HT1080 (cell line): ENCODE data around the gene CEMIP. TPM values are rescaled to one million over a fixed set of nuclear protein-coding genes. Genes with fewer than 3 reads are reported as not detected.
A peak's percentile ranks its signal among the peaks of the same experiment; 100 is the strongest.
"Not testable (repeated sequence)": the region's sequence is repeated elsewhere in the genome, so short reads cannot be mapped to it uniquely, and the experiment has no call there.

Experiments
- DNase-seq: peaks from one replicate; pipeline ENCODE4 v3.0.0-alpha.2; 2015; ENCODE audit warnings: low read depth
- total RNA-seq: library from RNA; depleted of rRNA; stranded (reverse); fragments of >200 nt; shearing (Covaris generic); gene quantifications from 2 replicates; pipeline ENCODE4 v1.2.3, GENCODE V29; 2014

The CEMIP gene
- total RNA-seq, 1 experiment from 2014 or later: 2.3 TPM

DNA sequence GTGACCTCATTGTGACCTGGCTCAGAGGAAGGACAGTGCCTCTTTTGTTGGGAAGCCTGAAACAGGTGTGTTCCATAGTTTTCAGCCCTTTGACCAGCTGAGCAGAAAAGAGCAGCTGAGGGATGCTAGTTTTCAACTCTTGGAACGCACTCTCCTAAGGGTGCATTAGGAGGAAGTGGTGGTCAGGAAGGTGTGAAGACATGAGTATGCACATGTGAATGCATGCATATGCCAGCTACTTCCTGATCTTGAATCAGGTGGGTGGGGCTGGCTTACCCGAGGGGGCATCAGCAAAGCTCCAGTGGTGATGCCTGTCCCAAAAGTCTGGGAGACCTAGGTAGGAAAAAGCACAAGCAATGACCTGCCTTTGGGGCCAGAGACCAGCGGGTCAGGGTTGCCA is 23.3 kb upstream of the CEMIP start:
- DNase-seq: no peak

DNA sequence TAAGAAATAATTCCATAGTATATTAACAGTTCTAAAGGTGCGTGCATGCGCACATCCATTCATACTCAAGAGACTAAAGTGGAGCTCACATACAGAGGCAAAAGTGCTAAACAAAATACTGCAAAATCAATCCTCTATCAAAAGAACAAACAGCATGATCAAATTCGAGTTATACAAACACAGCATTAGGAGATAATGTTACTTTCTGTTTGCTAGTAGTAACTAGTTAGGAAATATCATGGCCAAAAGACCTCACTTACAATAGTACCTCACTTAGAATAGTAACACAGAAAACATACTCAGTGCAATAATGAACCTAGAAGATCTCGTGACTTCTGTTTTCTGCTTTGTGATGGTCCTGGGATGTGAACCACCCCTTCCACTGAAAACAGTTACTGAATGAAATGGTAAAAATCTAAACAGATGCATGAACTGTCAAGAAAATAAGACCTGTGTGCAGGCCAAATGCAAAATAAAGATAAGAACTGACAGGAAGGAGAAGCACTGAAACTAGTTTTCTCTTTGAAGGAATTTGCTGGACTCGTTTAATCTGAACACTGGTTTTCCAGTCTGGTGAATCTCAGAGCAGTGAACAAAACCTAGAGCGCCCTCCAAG is 20.9 kb upstream of the CEMIP start:
- DNase-seq: no peak

DNA sequence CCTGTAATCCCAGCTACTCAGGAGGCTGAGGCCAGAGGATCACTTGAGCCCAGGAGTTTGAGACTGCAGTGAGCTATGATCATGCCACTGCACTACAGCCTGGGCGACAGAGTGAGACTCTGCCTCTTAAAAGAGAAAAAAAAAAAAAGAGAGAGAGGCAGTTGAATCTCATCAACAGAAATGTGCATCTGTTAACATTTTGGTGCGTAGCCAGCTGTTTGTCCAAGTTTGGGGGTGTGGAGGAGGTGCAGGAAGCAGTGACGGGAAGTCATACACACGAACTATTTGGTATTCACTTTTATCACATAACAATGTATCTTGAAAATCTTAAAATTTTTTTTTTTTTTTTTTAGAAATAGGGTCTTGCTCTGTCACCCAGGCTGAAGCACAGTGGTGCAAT is 18.2 kb upstream of the CEMIP start:
- DNase-seq: no peak

DNA sequence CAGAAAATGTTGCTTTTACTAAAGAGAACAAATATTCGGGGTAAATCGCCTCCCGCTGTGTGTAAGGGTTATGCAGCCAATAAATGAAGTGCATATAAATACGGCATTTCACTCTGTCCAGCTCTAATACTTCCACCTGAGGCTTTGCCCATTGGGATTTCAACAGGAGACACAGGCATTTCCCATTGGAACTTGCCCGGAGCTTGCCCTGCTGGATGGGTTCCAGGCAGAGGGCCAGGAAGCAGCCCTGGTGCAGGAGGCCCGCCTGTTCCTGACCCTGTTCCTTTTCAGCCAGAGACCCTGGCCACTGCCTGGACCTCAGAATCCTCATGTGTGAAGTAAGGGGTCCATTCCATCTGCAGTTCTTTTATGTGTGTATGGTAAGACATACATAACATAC is 17.4 kb upstream of the CEMIP start:
- DNase-seq: no peak

DNA sequence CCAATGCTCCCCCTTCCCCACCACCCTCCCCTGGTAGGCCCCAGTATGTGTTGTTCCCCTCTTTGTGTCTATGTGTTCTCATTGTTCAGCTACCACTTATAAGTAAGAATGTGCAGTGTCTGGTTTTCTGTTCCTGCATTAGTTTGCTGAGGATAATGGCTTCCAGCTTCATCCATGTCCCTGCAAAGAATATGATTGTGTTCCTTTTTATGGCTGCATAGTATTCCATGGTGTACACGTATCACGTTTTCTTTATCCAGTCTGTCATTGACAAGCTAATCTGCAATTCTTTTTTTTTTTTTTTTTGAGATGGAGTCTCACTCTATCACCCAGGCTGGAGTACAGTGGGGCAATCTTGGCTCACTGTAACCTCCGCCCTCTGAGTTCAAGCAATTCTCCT is 15.9 kb upstream of the CEMIP start:
- DNase-seq: not testable (repeated sequence)

DNA sequence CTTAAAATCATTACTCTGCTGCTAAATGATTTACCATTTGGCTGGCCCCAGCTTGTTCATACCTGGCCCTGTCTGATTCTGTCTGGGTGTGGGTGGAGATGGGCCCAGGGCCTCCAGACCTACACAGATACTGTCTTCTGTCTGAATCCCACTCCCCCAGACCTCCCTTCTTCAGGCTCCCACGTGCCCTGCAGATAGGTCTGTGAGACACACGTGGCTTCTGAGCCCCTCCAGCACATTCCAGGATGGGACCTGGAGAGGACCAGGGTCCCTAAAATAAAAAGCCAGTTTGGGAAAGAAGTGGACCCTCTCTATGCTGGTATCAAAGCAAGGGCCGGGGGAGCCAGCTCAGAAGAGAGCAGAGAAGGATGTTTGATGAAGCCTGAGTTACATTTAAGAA is 14.6 kb upstream of the CEMIP start:
- DNase-seq: no peak

DNA sequence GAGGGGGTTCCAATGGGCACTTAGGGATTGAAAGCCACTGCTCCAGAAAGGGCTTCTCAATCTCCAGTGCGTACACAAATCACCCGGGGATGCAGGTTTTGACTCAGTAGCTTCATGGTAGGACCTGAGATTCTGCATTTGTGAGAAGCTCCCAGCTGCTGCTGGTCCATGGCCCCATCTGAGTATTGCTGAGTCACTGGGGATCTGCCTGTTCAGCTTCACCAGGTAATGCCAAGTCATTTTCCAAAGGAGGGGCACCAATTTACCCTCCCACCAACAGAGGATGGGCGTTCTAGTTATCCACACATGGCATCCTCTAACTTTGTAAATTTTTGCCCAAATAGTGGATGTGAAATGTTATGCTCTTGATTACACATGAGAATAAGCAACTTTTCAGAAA is 12.9 kb upstream of the CEMIP start:
- no peak for DNase-seq

DNA sequence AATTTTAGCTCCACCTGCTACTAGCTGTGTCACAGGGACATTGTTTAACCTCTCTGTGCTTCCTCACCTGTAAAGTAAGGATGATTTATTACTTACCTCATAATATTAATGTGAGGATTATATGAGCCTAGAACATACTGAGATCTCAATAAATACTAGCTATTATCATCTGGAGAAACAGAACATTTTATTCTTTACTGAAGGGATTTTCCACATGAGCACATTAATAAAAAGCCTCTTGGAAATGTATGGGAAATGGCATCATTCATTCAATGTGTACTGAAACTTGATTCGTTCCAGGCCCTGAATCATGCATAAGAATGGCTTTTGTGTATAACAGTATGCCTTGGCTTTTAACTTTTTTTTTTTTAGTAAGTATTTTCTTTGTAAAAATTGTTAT is 11.0 kb upstream of the CEMIP start:
- no peak for DNase-seq

DNA sequence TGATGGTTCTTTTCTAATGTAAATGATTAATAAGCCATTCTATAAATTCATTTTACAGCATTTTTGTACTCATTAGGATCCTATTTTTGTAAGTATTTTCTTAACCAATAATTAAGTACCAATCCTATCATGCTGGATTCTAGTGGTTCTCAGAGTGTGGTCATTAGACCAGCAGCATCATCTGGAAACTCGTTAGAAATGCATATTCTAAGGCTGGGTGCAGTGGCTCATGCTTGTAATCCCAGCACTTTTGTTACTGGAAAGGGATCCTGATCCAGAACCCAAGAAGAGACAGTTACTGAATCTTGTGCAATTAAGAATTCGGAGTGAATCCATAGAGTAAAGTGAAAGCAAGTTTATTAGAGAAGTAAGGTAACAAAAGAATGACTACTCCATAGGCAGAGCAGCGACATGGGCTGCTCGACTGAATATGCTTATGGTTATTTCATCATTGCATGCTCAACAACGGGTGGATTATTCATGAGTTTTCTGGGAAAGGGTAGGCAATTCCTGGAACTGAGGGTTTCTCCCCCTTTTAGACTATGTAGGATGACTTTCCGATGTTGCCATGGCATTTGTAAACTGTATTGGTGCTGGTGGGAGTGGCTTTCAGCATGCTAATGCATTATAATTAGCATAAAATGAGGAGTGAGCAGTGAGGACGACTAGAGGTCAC is 9.9 kb upstream of the CEMIP start:
- no peak for DNase-seq

DNA sequence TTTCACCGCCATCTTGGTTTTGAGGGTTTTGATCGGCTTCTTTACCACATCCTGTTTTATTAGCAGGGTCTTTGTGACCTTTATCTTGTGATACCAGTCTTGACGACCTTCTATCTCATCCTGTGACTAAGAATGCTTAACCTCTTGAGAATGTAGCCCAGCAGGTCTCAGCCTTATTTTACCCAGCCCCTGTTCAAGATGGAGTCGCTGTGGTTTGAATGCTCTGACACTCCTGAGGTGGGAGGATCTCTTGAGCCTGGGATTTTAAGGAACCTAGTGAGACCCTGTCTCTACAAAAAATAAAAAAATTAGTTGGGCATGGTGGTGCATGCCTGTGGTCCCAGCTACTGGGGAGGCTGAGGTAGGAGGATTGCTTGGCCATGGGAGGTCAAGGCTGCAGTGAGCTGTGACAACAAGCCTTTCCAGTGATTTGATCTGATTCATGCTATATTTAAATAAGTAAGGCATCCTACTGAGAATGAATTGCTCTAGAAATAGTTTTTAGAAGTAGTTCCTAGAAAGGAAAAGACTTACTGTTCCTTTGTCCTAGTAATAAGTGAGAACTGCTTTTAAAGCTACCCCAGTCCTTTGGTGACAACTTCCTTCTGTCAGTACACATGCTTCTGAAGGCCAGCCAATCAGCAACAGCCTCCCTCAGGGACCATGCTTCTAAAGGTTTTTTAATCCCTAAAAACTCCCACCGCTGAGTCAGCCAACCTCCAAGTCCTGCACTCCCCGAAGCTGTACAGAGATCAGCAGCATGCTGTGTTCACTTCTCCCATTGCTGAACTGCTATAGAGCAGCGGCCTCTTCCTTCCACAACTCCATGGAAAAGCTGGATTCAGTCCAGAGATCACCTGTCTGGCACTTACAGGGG is 9.1 kb upstream of the CEMIP start:
- no peak for DNase-seq

DNA sequence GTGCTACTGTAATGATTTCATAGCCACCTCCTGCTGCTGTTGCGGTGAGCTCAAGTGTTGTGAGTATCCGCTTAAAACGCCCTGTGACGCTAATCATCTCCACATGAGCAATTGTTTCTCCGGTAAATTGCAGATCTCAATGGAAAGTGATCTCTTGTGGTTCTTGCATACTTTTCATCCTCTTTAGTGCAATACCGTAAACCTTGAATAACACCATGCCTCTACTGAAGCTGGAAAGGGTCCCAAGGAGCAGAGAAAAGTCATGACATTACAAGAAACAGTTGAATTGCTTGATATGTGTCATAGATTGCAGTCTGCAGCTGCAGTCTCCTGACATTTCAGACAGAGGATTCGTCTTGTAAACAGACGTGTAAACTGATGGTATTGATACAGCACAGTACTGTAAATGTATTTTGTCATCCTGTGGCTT is 6.0 kb upstream of the CEMIP start:
- DNase-seq: peak; percentile 66

DNA sequence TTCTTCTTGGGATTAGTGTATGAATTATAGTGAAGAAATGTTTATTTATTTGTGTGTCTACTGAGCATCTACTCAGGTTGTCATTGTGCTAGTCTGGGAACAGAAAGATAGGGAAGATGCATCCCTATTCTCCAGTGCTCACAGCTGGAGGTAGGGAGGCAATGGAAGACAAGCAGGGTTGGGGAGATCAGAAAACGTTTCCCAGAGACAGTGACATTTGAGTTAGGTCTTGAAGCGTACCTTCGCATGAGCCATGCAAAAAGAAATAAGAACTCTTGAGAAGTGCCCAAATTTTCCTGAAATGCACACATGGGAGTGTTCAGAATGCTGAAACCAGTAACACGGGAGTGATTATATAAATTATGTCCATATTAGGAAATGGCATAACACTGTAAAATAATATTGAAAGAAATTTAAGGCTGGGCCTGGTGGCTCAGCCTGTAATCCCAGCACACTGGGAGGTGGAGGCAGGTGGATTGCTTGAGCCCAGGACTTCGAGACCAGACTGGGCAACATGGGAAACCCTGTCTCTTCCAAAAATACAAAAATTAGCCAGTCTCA is 5.3 kb upstream of the CEMIP start:
- DNase-seq: no peak

DNA sequence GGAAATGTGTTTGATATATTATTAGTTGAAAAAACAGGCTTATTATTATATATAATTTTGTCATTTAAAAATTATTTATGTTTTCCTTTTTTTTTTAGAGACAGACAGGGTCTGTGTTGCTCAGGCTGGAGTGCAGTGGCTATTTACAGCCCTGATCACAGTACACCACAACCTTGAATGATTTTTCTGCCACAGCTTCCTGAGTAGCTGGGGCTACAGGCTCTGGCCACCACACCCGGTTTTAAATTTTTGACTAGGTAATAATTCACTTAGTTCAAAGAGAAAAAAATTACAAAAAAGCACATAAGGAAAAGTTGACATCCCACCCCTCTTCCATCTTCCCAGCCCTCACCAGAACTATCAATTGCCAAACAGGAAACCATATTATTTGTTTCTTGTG is 4.7 kb upstream of the CEMIP start:
- no peak for DNase-seq

DNA sequence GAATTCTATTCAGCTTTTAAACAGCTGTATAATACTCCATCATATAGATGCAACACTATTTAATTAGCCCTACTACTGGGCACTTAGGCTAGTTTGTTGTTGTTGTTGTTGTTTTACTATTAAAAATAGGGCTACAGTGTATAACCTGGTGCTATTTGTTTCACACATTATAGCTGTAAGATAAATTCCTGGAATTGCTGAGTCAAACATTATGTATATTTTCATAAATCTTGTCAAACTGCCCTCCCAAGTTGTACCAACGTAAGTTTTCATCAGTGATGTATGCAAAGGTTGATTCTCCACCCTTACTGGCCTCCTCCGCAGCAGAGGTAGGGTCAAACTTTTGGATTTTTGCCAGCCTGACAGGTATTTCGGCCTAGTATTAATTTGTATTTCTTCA is 3.8 kb upstream of the CEMIP start:
- no peak for DNase-seq

DNA sequence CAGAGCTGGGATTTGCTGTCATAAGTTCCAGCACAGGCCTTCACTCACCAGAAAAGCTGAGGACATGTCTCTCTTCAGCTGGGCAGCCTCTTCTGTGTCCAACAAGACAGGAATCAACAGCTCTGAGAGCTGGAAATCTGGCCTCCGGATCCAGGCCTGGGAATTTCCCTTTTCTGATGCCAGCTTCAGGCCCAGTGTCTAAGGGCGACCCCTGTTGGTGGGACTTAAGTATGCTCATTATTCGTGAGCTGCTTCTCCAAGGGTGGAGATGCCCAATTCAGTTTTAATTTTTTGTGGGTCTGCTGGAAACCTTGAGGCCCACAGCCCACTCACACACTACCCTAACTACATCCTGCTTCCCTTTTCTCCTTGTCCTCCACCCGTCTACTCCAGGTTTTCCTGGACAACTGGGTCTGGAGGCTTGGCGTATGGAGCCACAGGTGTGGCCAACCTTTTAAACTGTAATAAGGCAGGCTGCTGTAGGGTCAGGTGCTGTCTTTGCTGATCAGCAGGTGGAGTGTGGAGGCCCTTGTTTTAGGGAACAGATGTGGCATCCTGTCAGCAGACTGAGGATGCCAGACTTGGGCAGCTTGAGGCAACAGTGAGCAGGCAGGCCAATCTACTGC is 2.6 kb upstream of the CEMIP start:
- DNase-seq: peak; percentile 58

DNA sequence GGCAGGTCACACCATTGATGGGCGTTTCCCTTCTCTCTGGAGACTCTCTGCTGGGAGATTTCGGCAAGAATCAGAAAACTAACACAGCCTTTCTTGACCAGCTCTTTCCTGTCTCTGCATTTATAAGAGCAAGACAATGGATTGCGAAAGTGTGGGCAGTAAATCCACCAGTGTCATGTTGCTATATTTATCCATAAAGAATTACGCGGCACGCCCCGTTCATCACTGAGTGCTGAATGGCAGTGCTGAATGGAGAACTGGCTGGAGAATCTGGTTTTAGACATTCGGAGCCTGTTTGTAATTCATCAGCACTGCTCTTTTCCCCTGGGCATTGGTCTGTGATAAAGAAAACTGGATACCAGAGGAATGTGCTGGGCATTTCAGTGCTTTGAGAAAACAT is 2.0 kb upstream of the CEMIP start:
- DNase-seq: peak; percentile 27

DNA sequence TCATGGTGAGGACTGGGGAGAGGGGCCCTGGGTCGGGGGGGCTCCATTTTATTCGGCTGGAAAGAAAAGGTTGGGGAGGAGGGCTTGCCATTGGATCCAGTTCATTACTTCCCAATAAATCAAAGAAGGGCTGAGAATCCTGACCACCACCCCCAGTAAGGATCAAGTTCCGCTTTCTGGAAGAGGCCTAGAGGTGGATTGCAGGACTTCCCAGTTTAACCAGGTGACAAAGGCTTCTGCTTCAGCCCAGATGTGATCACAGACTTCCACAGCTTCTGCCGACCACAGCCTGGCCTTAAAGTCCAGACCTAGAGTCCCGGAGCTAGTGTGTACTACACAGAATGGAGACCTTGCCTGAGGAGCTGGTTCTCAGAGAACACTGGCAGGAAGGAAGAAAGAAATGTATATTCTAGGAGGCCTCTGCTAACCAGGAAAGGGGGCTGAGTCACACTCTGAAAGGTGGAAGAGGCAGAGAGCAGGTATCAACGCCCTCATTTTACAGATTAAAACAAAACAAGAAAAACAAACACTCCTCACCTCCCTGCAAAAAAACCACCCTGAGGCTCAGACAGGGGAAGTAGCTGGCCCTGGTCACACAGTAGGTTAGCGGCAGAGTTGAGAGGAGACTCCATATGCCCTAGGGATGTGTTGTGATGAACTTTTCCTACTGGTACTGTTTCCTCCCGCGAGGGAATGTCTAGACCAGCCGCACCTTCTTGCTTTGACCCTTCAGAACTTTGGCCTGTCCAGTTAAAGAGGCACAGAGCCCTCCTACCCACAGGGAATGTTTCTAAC is 1.1 kb upstream of the CEMIP start:
- DNase-seq: no peak

DNA sequence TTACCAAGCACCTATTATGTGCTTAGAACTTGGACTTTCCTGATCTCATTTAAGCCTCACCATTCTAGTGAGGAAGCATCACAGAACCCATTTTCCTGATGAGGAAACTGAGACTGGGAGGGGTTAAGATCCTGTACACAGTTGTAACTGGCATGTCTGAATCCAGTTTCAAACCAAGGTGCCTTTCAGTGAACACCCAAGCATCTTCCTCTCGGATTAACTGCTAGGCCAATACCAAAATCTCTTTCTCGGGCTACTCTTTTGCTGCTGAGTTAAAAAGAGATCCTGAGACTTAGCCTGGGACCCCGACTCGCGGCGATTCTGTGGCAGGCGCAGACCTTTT is 578 bp upstream of the CEMIP start:
- no peak for DNase-seq

DNA sequence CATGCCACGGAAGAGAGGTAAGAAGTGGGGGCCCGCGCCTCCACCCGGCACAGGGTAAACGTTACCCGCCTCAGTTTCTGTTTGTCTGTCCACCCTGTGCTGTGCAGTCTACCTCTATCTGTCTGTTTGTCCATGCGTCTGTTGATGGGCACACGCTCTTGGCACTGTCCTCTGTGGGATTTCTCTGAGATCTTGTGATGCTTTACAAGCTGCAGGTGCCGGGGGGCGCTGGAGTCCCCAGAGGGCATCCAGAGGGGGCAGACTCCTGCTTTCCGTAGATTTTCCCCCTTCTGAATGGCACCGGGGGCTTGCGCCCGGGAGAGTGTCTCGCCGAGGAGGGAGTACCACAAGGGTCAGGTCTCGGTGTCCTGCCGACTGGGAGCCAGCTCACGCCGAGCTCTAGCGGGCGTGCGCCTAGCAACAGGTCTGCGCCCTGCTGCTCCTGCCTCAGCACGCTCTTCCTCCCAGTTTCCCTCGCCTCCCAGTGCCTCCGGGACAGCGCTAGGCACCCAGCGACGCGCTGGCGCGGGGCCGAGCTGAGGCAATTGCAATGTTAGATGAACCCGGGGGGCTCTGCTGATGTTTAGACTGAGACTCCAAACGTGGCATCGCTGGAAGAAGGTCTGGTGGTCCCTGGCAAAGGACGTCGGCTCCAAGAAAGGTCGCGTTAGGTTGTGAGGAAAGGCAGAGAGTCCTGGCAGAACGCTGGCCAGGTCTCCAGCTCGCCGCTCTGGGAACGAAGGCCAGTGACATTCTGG is 667 bp downstream of the CEMIP start:
- peak; percentile 26 for DNase-seq
